SJSA1 (cell line): ENCODE data around the gene IFIT1. TPM values are rescaled to one million over a fixed set of nuclear protein-coding genes. Genes with fewer than 3 reads are reported as not detected.

Experiments
- DNase-seq, 2 experiments: peaks; one replicate each; pipeline ENCODE4 v3.0.0-alpha.2; 2015 to 2020; ENCODE audit warnings: low spot score in 2 of 2, low read depth in 1 of 2
- H3K27ac ChIP-seq: fragments of 250-450 bp; sonication (Bioruptor Pico); 2 replicates; pipeline ENCODE4 v1.5.1; 2020; ENCODE audit warnings: mild to moderate bottlenecking, moderate library complexity
- H3K27me3 ChIP-seq: fragments of 250-450 bp; sonication (Bioruptor Pico); replicated peaks from 2 replicates; pipeline ENCODE4 v1.5.1; 2020; ENCODE audit warnings: mild to moderate bottlenecking, moderate library complexity
- H3K36me3 ChIP-seq: fragments of 250-450 bp; sonication (Bioruptor Pico); 2 replicates; pipeline ENCODE4 v1.5.1; 2020; ENCODE audit warnings: mild to moderate bottlenecking
- H3K4me1 ChIP-seq: fragments of 250-450 bp; sonication (Bioruptor Pico); replicated peaks from 2 replicates; pipeline ENCODE4 v1.6.1; 2021; ENCODE audit warnings: mild to moderate bottlenecking
- H3K4me3 ChIP-seq: fragments of 250-450 bp; sonication (Bioruptor Pico); 2 replicates; pipeline ENCODE4 v1.5.1; 2020; ENCODE audit warnings: mild to moderate bottlenecking
- H3K9me3 ChIP-seq: fragments of 250-450 bp; sonication (Bioruptor Pico); replicated peaks from 2 replicates; pipeline ENCODE4 v1.5.1; 2020; ENCODE audit warnings: mild to moderate bottlenecking
- total RNA-seq: library from RNA; depleted of rRNA; stranded (reverse); fragments of >200 nt; shearing (Covaris generic); gene quantifications from 2 replicates; pipeline ENCODE4 v1.2.3, GENCODE V29; 2014

Gene IFIT1
- total RNA-seq, 1 experiment from 2014 or later, result 5.2 TPM

DNA sequence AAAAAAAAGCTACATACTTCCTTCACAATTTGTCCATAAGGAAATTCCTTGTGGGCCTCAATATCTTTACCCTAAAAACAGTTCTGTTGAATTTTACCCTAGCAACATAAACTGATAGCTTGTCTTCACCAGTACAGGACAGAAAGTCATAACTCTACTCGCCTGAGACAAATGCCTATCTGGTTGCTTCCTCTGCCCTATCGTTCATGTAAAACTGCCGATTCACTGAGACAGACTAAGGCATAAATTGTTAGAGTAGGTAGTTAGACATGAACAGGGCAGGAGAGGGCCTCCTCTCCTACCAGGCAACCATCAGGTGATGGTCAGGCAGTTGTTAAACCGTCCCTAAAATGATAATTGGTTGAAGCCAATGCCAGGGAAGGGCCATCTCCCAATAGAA is 39.6 kb upstream of the IFIT1 start:
- no peaks in the 10 kb centered on the region; the same call in 1 of the 2 replicates for H3K36me3 ChIP-seq
- peak overlapping the region; percentile 96 for H3K27ac ChIP-seq
- no peak overlapping the region for H3K4me3 ChIP-seq
- DNase-seq, result no peak
- H3K4me1 ChIP-seq, result peaks cover 29% of the 10 kb centered on the region
- no peaks in the 10 kb centered on the region for H3K9me3 ChIP-seq
- no peaks in the 10 kb centered on the region for H3K27me3 ChIP-seq

DNA sequence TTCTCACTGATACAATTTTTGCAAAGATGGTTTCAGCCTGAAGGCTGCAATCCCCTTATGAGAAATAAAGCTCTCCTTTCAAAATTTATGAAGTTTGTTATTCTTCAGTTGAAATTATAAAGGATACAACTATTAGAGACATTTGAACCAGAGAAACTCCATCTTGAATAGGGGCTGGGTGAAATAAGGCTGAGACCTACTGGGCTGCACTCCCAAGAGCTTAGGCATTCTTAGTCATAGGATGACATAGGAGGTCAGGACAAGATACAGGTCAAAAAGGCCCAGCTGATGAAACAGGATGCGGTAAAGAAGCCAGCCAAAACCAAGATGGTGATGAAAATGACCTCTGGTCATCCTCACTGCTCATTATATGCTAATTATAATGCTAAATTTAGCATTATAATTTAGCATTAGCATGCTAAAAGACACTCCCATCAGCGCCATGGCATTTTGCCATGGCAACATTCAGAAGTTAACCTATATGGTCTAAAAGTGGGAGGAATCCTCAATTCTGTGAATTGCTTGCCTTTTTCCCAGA is 37.0 kb upstream of the IFIT1 start:
- H3K4me1 ChIP-seq, result peaks cover 28% of the 10 kb centered on the region
- no peak overlapping the region for H3K4me3 ChIP-seq
- no peaks in the 10 kb centered on the region for H3K27me3 ChIP-seq
- H3K27ac ChIP-seq, result no peak overlapping the region
- no peak for DNase-seq
- H3K36me3 ChIP-seq, result no peaks in the 10 kb centered on the region; the same call in 1 of the 2 replicates
- H3K9me3 ChIP-seq, result no peaks in the 10 kb centered on the region

DNA sequence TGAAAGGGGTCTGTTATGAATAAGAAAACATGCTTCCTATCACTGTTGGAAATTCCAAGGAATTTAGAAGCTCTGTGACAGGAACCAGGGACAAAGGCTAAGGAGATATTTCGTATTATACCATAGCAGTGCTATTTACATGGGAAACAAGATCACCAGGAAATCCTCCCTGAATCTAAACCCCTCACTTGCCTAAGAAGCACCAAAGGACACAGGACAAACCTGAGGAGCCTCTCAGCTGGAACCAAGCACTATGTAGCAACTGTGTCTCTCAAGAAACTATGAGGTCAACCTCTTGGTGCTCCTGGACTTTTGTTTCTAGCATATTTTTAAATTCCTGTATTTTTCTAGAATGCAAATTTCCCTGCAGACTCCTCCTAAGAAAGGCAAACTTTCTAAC is 35.3 kb upstream of the IFIT1 start:
- no peak overlapping the region for H3K27ac ChIP-seq
- DNase-seq, result no peak

DNA sequence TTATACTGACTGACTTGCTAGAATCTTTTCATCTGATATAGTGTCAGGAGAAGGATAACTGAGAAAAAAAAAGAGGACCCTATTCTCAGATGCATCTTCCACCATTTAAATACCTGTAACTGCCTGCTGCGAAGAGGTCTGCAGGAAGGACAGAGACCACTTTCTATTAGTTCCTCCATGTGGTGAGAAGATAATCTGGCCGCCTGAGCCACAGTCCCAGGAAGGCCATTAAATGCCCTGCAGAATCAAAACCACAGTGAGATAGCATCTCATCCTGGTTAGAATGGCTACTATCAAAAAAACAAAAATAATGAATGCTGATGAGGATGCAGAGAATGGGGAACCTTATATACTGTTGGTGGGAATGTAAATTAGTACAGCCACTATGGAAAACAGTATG is 34.4 kb upstream of the IFIT1 start:
- Histone ChIP-seq H3K27me3 (no peaks in the 10 kb centered on the region), H3K9me3 (no peaks in the 10 kb centered on the region), H3K27ac (no peak overlapping the region), H3K4me3 (no peak overlapping the region), H3K4me1 (peaks cover 3% of the 10 kb centered on the region), H3K36me3 (no peaks in the 10 kb centered on the region; the same call in 1 of the 2 replicates)
- DNase-seq, result no peak

More for the DNA sequence above, 35.3 kb upstream of the IFIT1 start:
- H3K4me3 ChIP-seq, result no peak overlapping the region
- no peaks in the 10 kb centered on the region; the same call in 1 of the 2 replicates for H3K36me3 ChIP-seq
- peaks cover 12% of the 10 kb centered on the region for H3K4me1 ChIP-seq
- H3K27me3 ChIP-seq, result no peaks in the 10 kb centered on the region
- H3K9me3 ChIP-seq, result no peaks in the 10 kb centered on the region

DNA sequence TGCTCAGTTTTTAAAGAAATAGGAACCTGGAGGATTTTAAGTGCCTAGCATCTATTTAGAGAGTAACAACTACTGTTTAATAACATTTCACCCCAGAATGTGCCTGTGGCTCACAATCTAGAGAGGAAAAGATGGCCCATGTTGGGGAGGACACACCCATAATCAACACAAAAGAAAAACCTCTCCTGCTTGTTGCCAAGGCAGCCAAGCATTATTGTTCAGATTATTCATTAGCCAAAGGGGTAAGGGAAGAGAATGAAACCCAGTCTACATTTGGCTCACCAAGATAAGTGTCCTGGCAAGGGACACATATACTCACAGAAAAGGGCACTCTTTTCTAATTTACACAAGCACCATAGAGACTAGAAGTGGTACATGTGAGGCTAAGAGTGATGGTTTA is 32.3 kb upstream of the IFIT1 start:
- no peaks in the 10 kb centered on the region for H3K9me3 ChIP-seq
- H3K4me3 ChIP-seq, result no peak overlapping the region
- H3K36me3 ChIP-seq, result no peaks in the 10 kb centered on the region; the same call in 1 of the 2 replicates
- H3K27ac ChIP-seq, result no peak overlapping the region
- DNase-seq, result no peak
- no peaks in the 10 kb centered on the region for H3K27me3 ChIP-seq
- H3K4me1 ChIP-seq, result no peaks in the 10 kb centered on the region

DNA sequence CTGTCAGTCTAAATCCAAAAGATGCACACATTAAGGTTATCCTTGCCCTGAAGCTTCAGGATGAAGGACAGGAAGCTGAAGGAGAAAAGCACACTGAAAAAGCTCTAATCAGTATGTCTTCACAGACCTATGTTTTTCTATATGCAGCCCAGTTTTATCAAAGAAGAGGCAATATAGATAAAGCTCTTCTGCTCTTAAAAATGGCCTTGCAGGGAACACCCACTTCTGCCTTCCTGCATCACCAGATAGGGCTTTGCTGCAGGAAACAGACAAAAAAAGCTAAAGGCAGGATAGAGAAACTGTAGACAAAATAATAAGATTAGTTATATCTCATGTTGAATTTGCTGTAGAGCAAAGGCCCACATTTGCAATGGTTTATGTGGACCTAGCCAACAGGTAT is 29.5 kb upstream of the IFIT1 start:
- Histone ChIP-seq H3K27ac (no peak overlapping the region), H3K4me3 (no peak overlapping the region), H3K27me3 (no peaks in the 10 kb centered on the region), H3K4me1 (no peaks in the 10 kb centered on the region), H3K36me3 (no peaks in the 10 kb centered on the region), H3K9me3 (no peaks in the 10 kb centered on the region)
- DNase-seq, result no peak

DNA sequence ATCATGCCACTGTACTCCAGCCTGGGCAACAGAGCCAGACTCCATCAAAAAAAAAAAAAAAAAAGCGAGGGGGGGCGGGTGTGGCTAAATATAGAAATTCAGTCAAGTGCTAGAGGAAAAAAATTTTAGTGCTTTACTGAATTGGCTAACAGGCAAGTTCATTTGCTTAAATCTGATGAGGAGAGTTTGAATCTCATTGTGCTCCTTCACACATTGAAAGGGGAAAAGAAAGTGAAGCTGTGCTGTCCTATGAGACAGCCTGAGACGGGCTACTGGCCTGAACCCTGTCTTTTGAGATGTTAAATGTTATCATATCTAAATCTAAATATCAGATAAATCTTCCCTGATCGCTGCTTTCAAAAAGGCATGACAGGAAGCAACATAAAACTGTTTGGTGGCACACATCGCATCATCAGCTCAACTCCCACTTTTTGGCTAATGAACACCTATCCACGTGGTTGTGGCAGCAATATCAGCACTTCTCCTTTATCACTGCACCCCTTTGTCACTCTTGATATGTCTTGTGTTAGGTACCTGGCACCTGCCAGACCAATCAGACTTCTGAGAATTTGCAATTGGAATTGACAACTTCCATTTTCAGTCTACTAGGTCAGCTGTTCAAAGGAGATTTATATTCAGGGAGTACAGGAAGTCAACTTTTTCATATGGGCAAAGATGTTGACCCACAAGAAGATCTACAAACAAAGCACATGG is 28.5 kb upstream of the IFIT1 start:
- Histone ChIP-seq H3K27ac (no peak overlapping the region), H3K9me3 (no peaks in the 10 kb centered on the region), H3K27me3 (no peaks in the 10 kb centered on the region), H3K4me1 (no peaks in the 10 kb centered on the region), H3K36me3 (no peaks in the 10 kb centered on the region), H3K4me3 (no peak overlapping the region)
- no peak for DNase-seq

DNA sequence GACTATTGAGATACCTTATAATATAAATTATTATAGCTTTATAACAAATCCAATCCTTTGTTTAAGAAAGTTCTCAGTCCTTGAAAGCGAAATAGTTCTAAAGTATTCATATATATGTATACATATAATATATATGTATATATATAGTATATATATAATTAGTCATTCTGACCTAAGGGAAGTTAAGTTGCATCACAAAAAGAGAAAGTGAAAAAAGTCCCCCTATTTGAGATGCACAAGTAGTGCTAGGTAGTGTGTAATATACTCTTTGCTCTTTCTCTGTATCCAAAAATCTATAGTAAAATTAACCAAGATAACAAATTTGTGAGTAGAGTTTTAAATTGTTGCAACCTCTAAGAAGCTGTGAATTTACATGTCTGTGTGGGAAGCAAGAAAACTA is 27.9 kb upstream of the IFIT1 start:
- Histone ChIP-seq H3K27ac (no peak overlapping the region), H3K4me1 (no peaks in the 10 kb centered on the region), H3K9me3 (no peaks in the 10 kb centered on the region), H3K27me3 (no peaks in the 10 kb centered on the region), H3K36me3 (no peaks in the 10 kb centered on the region), H3K4me3 (no peak overlapping the region)
- DNase-seq, result no peak

DNA sequence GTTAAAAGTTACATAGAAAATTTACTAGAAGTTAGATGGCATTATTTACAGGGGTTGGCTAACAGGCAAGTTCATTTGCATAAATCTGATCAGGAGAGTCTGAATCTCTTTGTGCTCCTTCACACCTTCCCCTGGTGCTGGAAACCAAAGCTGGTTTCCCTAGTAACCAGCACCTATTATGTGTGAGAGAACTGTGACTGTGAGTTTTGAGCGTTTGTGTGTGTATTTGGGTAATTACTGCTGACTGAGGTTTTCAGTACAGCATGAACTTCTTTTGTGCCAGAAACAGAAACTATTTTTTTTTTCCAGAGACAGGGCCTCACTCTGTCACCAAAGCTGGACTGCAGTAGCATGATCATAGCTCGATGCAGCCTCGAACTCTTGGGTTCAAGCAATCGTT is 24.9 kb upstream of the IFIT1 start:
- Histone ChIP-seq H3K4me3 (no peak overlapping the region), H3K27me3 (no peaks in the 10 kb centered on the region), H3K27ac (no peak overlapping the region), H3K4me1 (no peaks in the 10 kb centered on the region), H3K36me3 (no peaks in the 10 kb centered on the region), H3K9me3 (no peaks in the 10 kb centered on the region)
- no peak for DNase-seq

DNA sequence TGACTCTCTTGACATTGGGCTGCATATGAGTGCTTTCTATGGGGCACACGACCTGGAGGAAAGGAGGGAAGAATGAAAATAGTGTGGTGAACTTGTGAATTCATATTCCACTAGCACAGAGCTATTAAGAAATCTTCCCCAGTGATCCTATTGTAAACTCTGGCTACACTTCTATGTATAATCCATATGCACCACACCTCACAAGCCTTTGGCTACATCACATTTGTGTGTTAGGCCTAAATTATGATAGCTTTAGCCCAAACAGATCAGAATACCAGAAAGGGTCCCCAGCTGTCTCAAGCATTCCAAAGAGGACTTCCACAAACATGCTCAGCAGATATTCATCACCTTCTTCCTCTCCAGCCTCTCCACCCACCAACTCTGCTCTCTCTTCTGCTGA is 24.3 kb upstream of the IFIT1 start:
- Histone ChIP-seq H3K27me3 (no peaks in the 10 kb centered on the region), H3K27ac (no peak overlapping the region), H3K9me3 (no peaks in the 10 kb centered on the region), H3K4me3 (no peak overlapping the region), H3K36me3 (no peaks in the 10 kb centered on the region), H3K4me1 (no peaks in the 10 kb centered on the region)
- no peak for DNase-seq

DNA sequence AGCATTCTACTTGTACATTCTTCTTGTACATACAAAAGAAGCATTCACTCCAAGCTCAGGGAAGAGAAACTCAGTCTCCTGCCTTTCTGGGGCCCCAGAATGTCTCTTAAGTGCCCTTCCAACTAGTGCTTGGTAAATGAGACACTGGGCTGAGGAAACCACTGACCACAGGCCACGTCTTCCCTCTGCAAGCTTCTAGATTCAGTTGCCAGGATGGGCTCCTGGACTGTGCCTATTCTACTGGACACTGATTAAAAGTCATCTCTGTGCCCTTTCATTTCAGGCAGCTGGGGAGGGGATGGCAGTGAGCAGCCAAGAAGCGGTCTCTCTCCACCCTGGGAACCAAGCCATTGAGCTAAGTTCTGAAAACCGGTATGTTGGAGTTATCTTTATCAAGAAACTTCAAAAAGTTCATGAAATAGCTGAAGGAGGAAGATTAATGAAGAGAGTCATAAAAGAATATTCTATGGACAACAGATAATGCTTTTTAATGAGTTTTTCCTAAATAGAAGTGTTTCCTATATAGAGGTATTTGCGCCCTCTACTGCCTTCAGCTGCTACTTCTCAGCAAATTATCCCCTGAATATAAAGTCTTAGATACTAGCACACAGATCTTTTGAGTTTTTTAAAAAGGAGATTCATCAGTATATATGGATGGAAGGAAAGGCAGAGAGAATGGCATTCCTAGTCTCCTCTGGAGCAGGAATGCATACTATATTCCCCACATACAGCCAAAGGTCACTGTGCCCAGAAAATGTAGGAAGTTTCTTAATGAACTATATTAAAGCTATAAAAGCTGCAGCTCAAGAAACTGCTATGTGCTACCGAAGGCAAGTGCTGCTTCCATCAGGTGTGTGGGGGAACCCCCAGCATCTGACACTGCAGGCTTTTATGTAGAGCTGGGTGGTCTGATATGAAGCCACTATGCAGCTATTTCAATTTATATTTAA is 23.0 kb upstream of the IFIT1 start:
- H3K9me3 ChIP-seq, result no peaks in the 10 kb centered on the region
- H3K36me3 ChIP-seq, result no peaks in the 10 kb centered on the region
- H3K27ac ChIP-seq, result no peak overlapping the region
- no peaks in the 10 kb centered on the region for H3K27me3 ChIP-seq
- peak in 1 of 2 experiments; percentile 37 for DNase-seq
- peaks cover 12% of the 10 kb centered on the region for H3K4me1 ChIP-seq
- H3K4me3 ChIP-seq, result no peak overlapping the region

DNA sequence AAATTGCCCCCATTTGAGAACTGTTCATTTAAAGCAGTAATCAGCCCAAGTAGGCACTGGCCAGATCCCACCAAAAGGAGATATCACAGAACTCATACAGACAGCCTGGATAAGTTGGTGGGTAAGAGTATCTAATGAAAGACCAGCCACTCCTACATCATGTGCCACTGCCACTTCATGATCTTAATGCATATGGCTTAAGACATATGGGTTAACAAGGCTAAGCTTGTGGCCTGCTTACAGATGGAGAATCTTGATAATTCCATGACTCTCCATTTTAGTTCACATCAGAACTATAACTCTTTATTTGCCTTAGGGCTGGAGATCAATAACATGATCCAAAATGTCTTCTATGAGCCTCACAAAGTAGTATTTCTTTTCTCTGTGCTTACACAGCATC is 21.3 kb upstream of the IFIT1 start:
- no peak for DNase-seq
- H3K4me3 ChIP-seq, result no peak overlapping the region
- H3K27me3 ChIP-seq, result no peaks in the 10 kb centered on the region
- no peaks in the 10 kb centered on the region for H3K9me3 ChIP-seq
- peaks cover 18% of the 10 kb centered on the region for H3K4me1 ChIP-seq
- H3K27ac ChIP-seq, result no peak overlapping the region
- H3K36me3 ChIP-seq, result no peaks in the 10 kb centered on the region

DNA sequence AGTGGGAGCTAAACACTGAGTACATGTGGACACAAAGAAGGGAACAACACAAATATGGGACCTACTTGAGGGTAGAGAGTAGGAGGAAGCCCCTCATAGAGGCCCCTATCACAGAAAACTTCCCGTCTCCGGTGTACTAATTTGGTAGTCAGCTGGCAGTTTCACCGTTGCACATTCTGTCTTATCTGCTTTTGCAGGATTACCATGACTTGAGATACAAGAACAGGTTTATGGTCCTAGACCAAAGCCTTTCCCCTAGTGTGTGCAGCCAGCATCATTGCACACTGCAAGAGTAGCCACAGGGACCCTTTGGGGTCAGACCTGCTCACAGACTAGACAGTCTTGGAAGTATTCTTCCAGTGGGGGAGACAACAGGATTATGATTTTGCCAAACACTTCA is 20.4 kb upstream of the IFIT1 start:
- Histone ChIP-seq H3K4me3 (no peak overlapping the region), H3K27me3 (no peaks in the 10 kb centered on the region), H3K36me3 (no peaks in the 10 kb centered on the region), H3K4me1 (peaks cover 18% of the 10 kb centered on the region), H3K27ac (no peak overlapping the region), H3K9me3 (no peaks in the 10 kb centered on the region)
- no peak for DNase-seq
